HepG2 (cell line): ENCODE results near the gene CA7.

Experiments used
- MAFK ChIP-seq, 2 experiments: IDR thresholded peaks in 1 of 2; conservative IDR thresholded peaks in 1 of 2; 2 replicates each; pipeline ENCODE4 v1.6.1; 2011; ENCODE audit warnings: improper control_type of control experiment in 2 of 2, low read length in 2 of 2
- RFX5 ChIP-seq: IDR thresholded peaks from 2 replicates; pipeline ENCODE4 v1.6.1; 2011; ENCODE audit warnings: low read depth, low read length, improper control_type of control experiment
- TF ChIP-seq, protein P1 (sequence below): sonication (generic); formaldehyde crosslinking; conservative IDR thresholded peaks from 2 replicates; pipeline ENCODE4 v1.4.0; 2020; ENCODE audit warnings: missing genetic modification reagents
- TF ChIP-seq, protein P2 (sequence below): sonication (generic); formaldehyde crosslinking; IDR thresholded peaks from 2 replicates; pipeline ENCODE4 v1.5.0; 2020; ENCODE audit warnings: mild to moderate bottlenecking, missing genetic modification reagents, moderate library complexity

DNA sequence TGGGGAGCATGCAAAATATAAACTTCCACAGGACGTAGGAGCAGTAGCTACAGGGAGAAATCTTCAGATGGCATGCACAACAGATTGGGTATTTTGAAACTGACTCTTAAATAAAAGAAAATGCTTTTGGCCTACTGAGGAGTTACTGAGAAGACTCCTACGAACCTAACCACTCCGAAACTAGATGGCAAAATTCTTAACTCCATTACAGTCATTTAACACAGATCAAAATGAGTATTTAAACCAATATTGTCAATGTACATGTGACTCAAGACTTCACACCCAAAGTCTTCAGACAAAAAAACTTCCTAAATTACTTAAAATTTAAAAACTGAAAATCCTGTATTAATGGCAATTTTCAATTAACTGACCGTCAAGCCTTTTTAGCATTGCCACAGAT lies 34.4 kb upstream of the CA7 start:
- no peak for TF ChIP-seq MAFK (conservative IDR thresholded peaks at IDR 0.05 in 1 of 2, IDR thresholded peaks at IDR 0.05 in 1 of 2; ENCODE audit: low read length in 2 of 2)
- TF ChIP-seq, protein P1, sequence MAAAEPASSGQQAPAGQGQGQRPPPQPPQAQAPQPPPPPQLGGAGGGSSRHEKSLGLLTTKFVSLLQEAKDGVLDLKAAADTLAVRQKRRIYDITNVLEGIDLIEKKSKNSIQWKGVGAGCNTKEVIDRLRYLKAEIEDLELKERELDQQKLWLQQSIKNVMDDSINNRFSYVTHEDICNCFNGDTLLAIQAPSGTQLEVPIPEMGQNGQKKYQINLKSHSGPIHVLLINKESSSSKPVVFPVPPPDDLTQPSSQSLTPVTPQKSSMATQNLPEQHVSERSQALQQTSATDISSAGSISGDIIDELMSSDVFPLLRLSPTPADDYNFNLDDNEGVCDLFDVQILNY (CRISPR knock-in tag) = no peak
- TF ChIP-seq RFX5 = no peak
- TF ChIP-seq, protein P2, sequence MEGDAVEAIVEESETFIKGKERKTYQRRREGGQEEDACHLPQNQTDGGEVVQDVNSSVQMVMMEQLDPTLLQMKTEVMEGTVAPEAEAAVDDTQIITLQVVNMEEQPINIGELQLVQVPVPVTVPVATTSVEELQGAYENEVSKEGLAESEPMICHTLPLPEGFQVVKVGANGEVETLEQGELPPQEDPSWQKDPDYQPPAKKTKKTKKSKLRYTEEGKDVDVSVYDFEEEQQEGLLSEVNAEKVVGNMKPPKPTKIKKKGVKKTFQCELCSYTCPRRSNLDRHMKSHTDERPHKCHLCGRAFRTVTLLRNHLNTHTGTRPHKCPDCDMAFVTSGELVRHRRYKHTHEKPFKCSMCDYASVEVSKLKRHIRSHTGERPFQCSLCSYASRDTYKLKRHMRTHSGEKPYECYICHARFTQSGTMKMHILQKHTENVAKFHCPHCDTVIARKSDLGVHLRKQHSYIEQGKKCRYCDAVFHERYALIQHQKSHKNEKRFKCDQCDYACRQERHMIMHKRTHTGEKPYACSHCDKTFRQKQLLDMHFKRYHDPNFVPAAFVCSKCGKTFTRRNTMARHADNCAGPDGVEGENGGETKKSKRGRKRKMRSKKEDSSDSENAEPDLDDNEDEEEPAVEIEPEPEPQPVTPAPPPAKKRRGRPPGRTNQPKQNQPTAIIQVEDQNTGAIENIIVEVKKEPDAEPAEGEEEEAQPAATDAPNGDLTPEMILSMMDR (CRISPR knock-in tag) = no peak
